IMR-90 (cell line): ENCODE results near the gene HAGHL. TPM values are rescaled to one million over a fixed set of nuclear protein-coding genes. Genes with fewer than 3 reads are reported as not detected.

Experiments
- ATAC-seq: fragments of 200-7000 bp; cut with Tn5 transposase; 2 replicates; pipeline ENCODE4 v1.9.1; 2020; ENCODE audit warnings: low read depth, mild to moderate bottlenecking, moderate library complexity
- BruUV-seq: library from RNA; stranded (reverse); fragments of 400-500 nt; replicated peaks from 2 replicates; lab custom pipeline; 2021; lab: Mats Ljungman, UMichigan
- CTCF ChIA-PET: fragments of 300-600 bp; formaldehyde crosslinking; extraction: SDS; loops from one replicate; lab custom pipeline; 2021; ENCODE audit warnings: antibody characterized with exemption; lab: Yijun Ruan, JAX
- POLR2A ChIA-PET: fragments of 300-600 bp; sonication (Branson Sonifier 250); formaldehyde crosslinking; loops from one replicate; lab custom pipeline; 2022; ENCODE audit warnings: antibody characterized with exemption; ENCODE audit not compliant: unreplicated experiment; lab: Charles Lee
- DNase-seq: peaks from one replicate; pipeline ENCODE4 v3.0.0; 2013
- H2AFZ ChIP-seq: replicated peaks from 2 replicates; pipeline ENCODE3; 2013; ENCODE audit warnings: low read length, mild to moderate bottlenecking; ENCODE audit not compliant: poor library complexity
- H2AK5ac ChIP-seq: 2 replicates; pipeline ENCODE4 v1.6.1; 2013; ENCODE audit warnings: low read depth, low read length, inconsistent platforms
- H2AK9ac ChIP-seq: replicated peaks from 2 replicates; pipeline ENCODE3; 2013; ENCODE audit warnings: mild to moderate bottlenecking, low read depth, low read length, moderate library complexity; ENCODE audit not compliant: poor library complexity
- H2BK120ac ChIP-seq: 2 replicates; pipeline ENCODE4 v1.6.1; 2013; ENCODE audit warnings: low read depth, low read length, inconsistent platforms
- H2BK15ac ChIP-seq: 3 replicates; pipeline ENCODE4 v1.6.1; 2013; ENCODE audit warnings: low read depth, low read length, inconsistent platforms
- H2BK20ac ChIP-seq: 2 replicates; pipeline ENCODE4 v1.6.1; 2013; ENCODE audit warnings: low read depth, mild to moderate bottlenecking, inconsistent platforms, low read length, moderate library complexity
- H2BK5ac ChIP-seq: 2 replicates; pipeline ENCODE4 v1.6.1; 2013; ENCODE audit warnings: mild to moderate bottlenecking, low read depth, low read length, inconsistent platforms; ENCODE audit not compliant: poor library complexity, severe bottlenecking
- H3K14ac ChIP-seq: replicated peaks from 2 replicates; pipeline ENCODE4 v1.6.1; 2013; ENCODE audit warnings: low read depth, low read length, inconsistent platforms
- H3K18ac ChIP-seq: 2 replicates; pipeline ENCODE4 v1.6.1; 2013; ENCODE audit warnings: low read depth, low read length, control low read depth
- H3K23ac ChIP-seq: 2 replicates; pipeline ENCODE4 v1.6.1; 2013; ENCODE audit warnings: low read depth, low read length, inconsistent platforms
- H3K27ac ChIP-seq: 2 replicates; pipeline ENCODE4 v1.5.1; 2013; ENCODE audit warnings: mild to moderate bottlenecking, control low read depth, low read length; ENCODE audit not compliant: insufficient read depth
- H3K27me3 ChIP-seq: 2 replicates; pipeline ENCODE4 v1.6.1; 2013; ENCODE audit warnings: low read length; ENCODE audit not compliant: control insufficient read depth, insufficient read depth
- H3K36me3 ChIP-seq: 2 replicates; pipeline ENCODE4 v1.6.1; 2013; ENCODE audit warnings: low read length, mixed read lengths; ENCODE audit not compliant: control insufficient read depth, insufficient read depth
- H3K4ac ChIP-seq: 2 replicates; pipeline ENCODE4 v1.6.1; 2013; ENCODE audit warnings: low read depth, low read length, inconsistent platforms
- H3K4me1 ChIP-seq: 2 replicates; pipeline ENCODE4 v1.6.1; 2013; ENCODE audit warnings: low read length, mixed read lengths; ENCODE audit not compliant: control insufficient read depth, insufficient read depth
- H3K4me2 ChIP-seq: 2 replicates; pipeline ENCODE4 v1.6.1; 2013; ENCODE audit warnings: low read depth, mild to moderate bottlenecking, control low read depth, low read length, moderate library complexity
- H3K4me3 ChIP-seq: 2 replicates; pipeline ENCODE4 v1.5.1; 2013; ENCODE audit warnings: low read depth, mild to moderate bottlenecking, control low read depth, low read length, moderate library complexity; ENCODE audit not compliant: insufficient read depth
- H3K56ac ChIP-seq: 2 replicates; pipeline ENCODE4 v1.6.1; 2013; ENCODE audit warnings: low read length, inconsistent platforms; ENCODE audit not compliant: insufficient read depth; ENCODE audit errors: extremely low read depth
- H3K79me1 ChIP-seq, 2 experiments: 2 replicates each; pipeline ENCODE4 v1.6.1; 2013; ENCODE audit warnings: low read length in 2 of 2, inconsistent platforms in 1 of 2, low read depth in 1 of 2
- H3K9ac ChIP-seq: 2 replicates; pipeline ENCODE4 v1.6.1; 2013; ENCODE audit warnings: low read depth, low read length, control low read depth
- H3K9me1 ChIP-seq: 2 replicates; pipeline ENCODE4 v1.6.1; 2013; ENCODE audit warnings: low read length, inconsistent platforms; ENCODE audit not compliant: insufficient read depth
- H3K9me3 ChIP-seq: 2 replicates; pipeline ENCODE4 v1.6.1; 2013; ENCODE audit warnings: low read length; ENCODE audit not compliant: control insufficient read depth, insufficient read depth
- H4K20me1 ChIP-seq: 2 replicates; pipeline ENCODE4 v1.6.1; 2013; ENCODE audit warnings: low read length, inconsistent platforms; ENCODE audit not compliant: insufficient read depth
- H4K5ac ChIP-seq: 2 replicates; pipeline ENCODE4 v1.6.1; 2013; ENCODE audit warnings: mild to moderate bottlenecking, low read depth, low read length, control low read depth
- H4K8ac ChIP-seq, 2 experiments: 2 replicates each; pipeline ENCODE4 v1.6.1; 2013; ENCODE audit warnings: low read depth in 2 of 2, low read length in 2 of 2, control low read depth in 1 of 2, inconsistent platforms in 1 of 2
- H4K91ac ChIP-seq: 2 replicates; pipeline ENCODE4 v1.6.1; 2013; ENCODE audit warnings: low read depth, low read length, inconsistent platforms; ENCODE audit not compliant: insufficient read depth
- MAFK ChIP-seq: IDR thresholded peaks from 2 replicates; pipeline ENCODE4 v1.6.1; 2012; ENCODE audit warnings: low read depth, low read length, improper control_type of control experiment
- RCOR1 ChIP-seq: IDR thresholded peaks from 2 replicates; pipeline ENCODE4 v1.6.1; 2012; ENCODE audit warnings: mild to moderate bottlenecking, low read length, improper control_type of control experiment; ENCODE audit not compliant: insufficient replicate concordance
- SMC3 ChIP-seq: fragments of 150-350 bp; IDR thresholded peaks from 2 replicates; pipeline ENCODE4 v1.6.1; 2016; ENCODE audit warnings: low read depth, mild to moderate bottlenecking, antibody characterized with exemption, low read length, moderate library complexity
- WGBS, 2 experiments: methylation state at CpG; one replicate each; pipeline versions ENCODE4 v1.1.5 to v1.1.7; 2013; ENCODE audit warnings: missing lambda C conversion rate in 2 of 2; ENCODE audit not compliant: insufficient read length in 1 of 2; ENCODE audit errors: extremely low coverage in 2 of 2; 5-methylcytosine and 5-hydroxymethylcytosine counted together
- dilution Hi-C: fragments of 300-500 bp; cut with HindIII; formaldehyde crosslinking; loops from one replicate; pipeline ENCODE4 v1.14.3; 2018; ENCODE audit warnings: low sequenced_read_pairs; ENCODE audit not compliant: unreplicated experiment
- in situ Hi-C: fragments of 300-500 bp; cut with MboI; formaldehyde crosslinking; loops from 3 replicates; pipeline ENCODE4 v1.14.3; 2019; ENCODE audit warnings: low sequenced_read_pairs, inconsistent platforms, mixed read lengths
- intact Hi-C: fragments of 100-400 bp; cut with micrococcal nuclease; formaldehyde crosslinking; loops from 2 replicates; pipeline ENCODE4 v1.10.0; 2022
- polyA plus RNA-seq, 3 experiments: library from polyadenylated mRNA; depleted of rRNA; stranded (reverse); fragments of >200 nt; gene quantifications; 2 replicates each; pipeline ENCODE4 v1.2.3, GENCODE V29; 2012; ENCODE audit warnings: low replicate concordance in 1 of 3
- total RNA-seq: library from RNA; depleted of rRNA; stranded (reverse); fragments of >200 nt; gene quantifications from 2 replicates; pipeline ENCODE4 v1.2.3, GENCODE V29; 2012

The HAGHL gene
- total and polyA plus RNA-seq, 2 of the 4 experiments (the other 2 are of a cell fraction): 3.0 to 12.5 TPM

DNA sequence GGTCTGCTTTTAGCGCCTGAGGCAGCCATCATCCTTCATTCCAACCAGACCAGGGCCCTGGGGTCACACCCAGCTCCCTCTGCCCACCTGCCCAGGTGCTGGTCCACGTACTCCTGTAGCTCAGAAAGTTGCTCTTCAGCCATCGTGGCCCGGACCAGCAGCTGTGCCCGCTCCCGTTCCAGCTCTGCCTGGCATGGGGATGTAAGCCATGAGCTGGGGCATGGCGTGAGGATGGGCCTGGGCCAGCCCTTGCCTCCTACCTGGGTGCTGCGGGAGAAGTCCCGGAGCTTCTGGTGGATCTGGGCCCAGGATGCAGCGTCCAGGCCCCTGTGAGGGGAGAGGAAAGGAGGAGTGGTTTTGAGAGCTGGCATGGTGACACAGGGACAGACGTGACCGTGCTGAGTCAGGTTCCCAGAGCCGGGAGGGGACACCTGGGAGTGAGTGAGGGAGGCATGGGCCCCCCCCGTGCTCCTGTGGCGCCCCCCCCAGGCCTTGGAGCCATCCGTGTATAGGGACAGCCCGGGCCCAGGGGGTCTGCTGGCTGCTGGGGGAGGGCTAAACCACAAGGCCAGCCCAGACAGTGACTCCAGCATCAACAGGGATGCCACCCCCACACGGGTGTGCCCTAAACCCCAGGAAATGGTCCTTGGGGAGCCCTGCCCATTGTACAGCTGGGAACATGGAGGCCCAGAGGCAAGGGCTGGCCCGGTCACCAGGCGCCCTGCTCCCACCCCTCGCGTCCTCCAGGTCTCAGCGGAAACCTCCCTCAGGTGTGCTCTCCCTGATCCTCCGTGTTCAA, 3.9 kb upstream of the HAGHL start (continued):
- no peak for TF ChIP-seq RCOR1

GRCh38 chr16:723695-724094, 3.2 kb upstream of the HAGHL start:
- CTCF ChIA-PET: no interaction called here
- Histone ChIP-seq H2BK15ac (no peak overlapping the region), H4K5ac (no peak overlapping the region), H2AFZ (peak overlapping the region; percentile 5), H2BK120ac (no peak overlapping the region), H3K9ac (no peak overlapping the region), H3K4me1 (peaks cover 17% of the 10 kb centered on the region), H2AK9ac (no peak overlapping the region), H3K4me3 (no peak overlapping the region), H3K4ac (no peak overlapping the region), H3K14ac (no peak overlapping the region), H4K8ac (no peak overlapping the region), H3K27me3 (no peaks in the 10 kb centered on the region), H3K9me3 (no peaks in the 10 kb centered on the region), H4K91ac (no peak overlapping the region), H4K20me1 (peaks cover 4% of the 10 kb centered on the region; the same call in 1 of the 2 replicates), H2AK5ac (no peak overlapping the region), H3K56ac (no peak overlapping the region), H3K27ac (no peak overlapping the region), H3K9me1 (peaks cover 2% of the 10 kb centered on the region; the same call in 1 of the 2 replicates), H3K79me1 (peaks cover 10 to 15% of the 10 kb centered on the region in 2 experiments), H3K23ac (no peak overlapping the region), H3K4me2 (no peak overlapping the region), H3K36me3 (peaks cover 1% of the 10 kb centered on the region; the same call in 1 of the 2 replicates), H3K18ac (no peak overlapping the region), H2BK20ac (no peak overlapping the region), H2BK5ac (no peak overlapping the region)
- ATAC-seq (no peak), DNase-seq (no peak)
- TF ChIP-seq RCOR1: no peak
- no peak for TF ChIP-seq MAFK
- TF ChIP-seq SMC3: no peak
- in situ Hi-C loops: loop anchor here (25.0 kb wide), 1 partner anchor 339 kb away; the partner anchor contains the start of gene SSTR5
- WGBS, 2 experiments: no CpG with 5 or more reads among the region's 9 CpGs
- dilution Hi-C loops: no loop called here
- intact Hi-C loops: no loop called here
- POLR2A ChIA-PET: no interaction called here
- no TSS peak for BruUV-seq
